Cardiac fibroblast (primary cell): ENCODE data around the gene UBE2R2.

Experiments
- DNase-seq, 2 donors: peaks; one replicate each; pipeline versions ENCODE4 v3.0.0 to v3.0.0-alpha.2; 2010; ENCODE audit warnings: low read depth in 2 of 2
- H3K4me3 ChIP-seq, 2 donors: replicated peaks in 1 of 2; 1 replicate in 1 of 2; 2 replicates in 1 of 2; pipeline ENCODE4 v1.5.1; 2011; ENCODE audit warnings: low read depth in 2 of 2, low read length in 2 of 2, mild to moderate bottlenecking in 2 of 2, moderate library complexity in 1 of 2
- CTCF ChIP-seq: IDR thresholded peaks from one replicate; pipeline ENCODE4 v1.5.1; 2011; ENCODE audit warnings: low read depth, mild to moderate bottlenecking, low read length, inconsistent platforms

The UBE2R2 gene

DNA sequence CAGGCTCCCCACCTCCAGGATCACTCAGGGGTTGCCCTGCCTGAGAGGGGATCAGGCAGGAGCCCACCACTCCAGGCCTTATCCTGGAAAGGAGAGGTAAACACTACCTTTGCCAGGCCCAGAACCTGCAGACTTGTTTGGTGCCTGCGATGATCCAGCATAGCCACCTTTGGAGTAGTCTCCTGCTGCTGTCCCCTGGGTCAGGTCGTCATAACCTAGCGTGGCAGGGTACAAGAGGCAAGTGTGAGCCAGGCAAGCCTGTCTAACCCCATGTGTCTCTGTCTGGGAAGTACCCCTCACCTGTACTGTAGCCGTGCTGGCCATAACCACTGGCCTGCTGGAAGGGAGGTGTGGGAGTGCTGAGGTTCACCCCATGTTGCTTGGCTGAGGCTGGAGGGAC, 106.1 kb downstream of the UBE2R2 start:
- no peak overlapping the region for H3K4me3 ChIP-seq
- DNase-seq = no peak
- no peak for TF ChIP-seq CTCF

GRCh38 chr9:33923998-33924701, 107.2 kb downstream of the UBE2R2 start:
- TF ChIP-seq CTCF = no peak
- DNase-seq = no peak
- no peak overlapping the region for H3K4me3 ChIP-seq

DNA sequence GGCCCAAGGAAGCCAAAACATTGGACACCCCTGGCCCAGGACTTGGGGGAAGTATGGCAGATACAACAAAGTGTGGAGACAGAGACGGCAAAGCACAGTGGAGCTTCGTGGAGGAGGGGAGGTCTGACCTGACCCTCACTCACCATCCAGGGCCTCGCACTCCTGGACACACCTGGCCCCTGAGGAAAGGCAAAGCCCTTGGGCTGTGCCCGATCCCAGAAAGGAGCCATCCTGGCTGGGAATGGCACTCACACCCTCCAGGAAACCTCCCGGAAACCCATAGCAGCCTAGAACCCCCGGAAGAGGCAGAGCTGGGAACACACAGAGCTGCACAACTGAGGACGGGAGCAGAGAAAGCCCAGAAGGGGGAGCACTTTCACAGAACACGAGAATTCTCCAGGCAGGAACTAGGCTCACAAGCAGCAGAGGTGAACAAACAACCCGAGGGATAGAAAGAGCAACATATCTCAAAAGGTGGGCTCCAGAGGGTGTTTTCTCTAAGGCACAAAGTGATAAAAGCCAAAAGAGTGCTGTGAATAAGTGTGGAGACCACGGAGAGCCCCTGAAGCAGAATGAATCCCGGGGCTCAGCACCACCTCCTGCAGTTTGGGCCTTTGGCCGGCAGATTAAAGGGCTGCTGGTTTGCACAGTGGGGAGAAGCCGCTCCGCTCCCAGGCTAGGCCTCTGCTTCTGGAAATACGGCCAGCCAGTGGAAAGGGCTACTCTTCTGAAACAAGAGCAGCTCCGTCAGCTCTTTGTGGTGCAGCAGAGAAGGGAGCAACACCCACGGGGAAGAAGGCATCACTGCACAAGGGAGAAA, 108.2 kb downstream of the UBE2R2 start:
- DNase-seq = peak; percentile 69 to 72
- peak; percentile 66 for TF ChIP-seq CTCF

GRCh38 chr9:33926746-33927485, 110.0 kb downstream of the UBE2R2 start:
- no peak for DNase-seq
- no peak for TF ChIP-seq CTCF
- no peak overlapping the region for H3K4me3 ChIP-seq

More for the DNA sequence above, 108.2 kb downstream of the UBE2R2 start:
- H3K4me3 ChIP-seq = no peak overlapping the region

- DNase-seq = no peak
- no peak for TF ChIP-seq CTCF
- H3K4me3 ChIP-seq = no peak overlapping the region
Measured at GRCh38 chr9:33927694-33928093, 110.7 kb downstream of the UBE2R2 start.

GRCh38 chr9:33931326-33931725, 114.4 kb downstream of the UBE2R2 start:
- H3K4me3 ChIP-seq = no peak overlapping the region
- no peak for TF ChIP-seq CTCF
- DNase-seq = no peak
